22Rv1 (cell line): ENCODE measurements around the gene DENND2C.

Source experiments
- ZFX ChIP-seq: fragments of 450-650 bp; IDR thresholded peaks from 2 replicates; pipeline ENCODE4 v1.6.1; 2017; ENCODE audit warnings: antibody characterized with exemption, borderline replicate concordance
- TF ChIP-seq, protein P1 (sequence below): fragments of 450-650 bp; IDR thresholded peaks from 2 replicates; pipeline ENCODE4 v1.5.1; 2017; ENCODE audit warnings: mild to moderate bottlenecking

DNA sequence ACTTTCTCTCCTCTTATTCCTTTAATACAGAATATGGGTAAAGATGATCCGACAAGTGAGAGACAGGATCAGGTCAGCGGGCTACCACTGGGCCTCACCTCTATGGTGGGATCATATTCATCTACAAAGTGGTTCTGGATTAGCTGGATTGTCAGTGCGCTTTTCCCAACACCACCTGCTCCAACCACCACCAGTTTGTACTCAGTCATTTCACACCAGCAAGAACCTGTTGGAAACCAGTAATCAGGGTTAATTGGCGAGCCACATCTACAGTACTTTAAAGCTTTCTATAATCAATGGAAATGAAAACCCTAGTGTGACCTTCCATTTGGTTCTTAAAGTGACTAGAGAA, 46.1 kb upstream of the DENND2C start:
- TF ChIP-seq, protein P1, sequence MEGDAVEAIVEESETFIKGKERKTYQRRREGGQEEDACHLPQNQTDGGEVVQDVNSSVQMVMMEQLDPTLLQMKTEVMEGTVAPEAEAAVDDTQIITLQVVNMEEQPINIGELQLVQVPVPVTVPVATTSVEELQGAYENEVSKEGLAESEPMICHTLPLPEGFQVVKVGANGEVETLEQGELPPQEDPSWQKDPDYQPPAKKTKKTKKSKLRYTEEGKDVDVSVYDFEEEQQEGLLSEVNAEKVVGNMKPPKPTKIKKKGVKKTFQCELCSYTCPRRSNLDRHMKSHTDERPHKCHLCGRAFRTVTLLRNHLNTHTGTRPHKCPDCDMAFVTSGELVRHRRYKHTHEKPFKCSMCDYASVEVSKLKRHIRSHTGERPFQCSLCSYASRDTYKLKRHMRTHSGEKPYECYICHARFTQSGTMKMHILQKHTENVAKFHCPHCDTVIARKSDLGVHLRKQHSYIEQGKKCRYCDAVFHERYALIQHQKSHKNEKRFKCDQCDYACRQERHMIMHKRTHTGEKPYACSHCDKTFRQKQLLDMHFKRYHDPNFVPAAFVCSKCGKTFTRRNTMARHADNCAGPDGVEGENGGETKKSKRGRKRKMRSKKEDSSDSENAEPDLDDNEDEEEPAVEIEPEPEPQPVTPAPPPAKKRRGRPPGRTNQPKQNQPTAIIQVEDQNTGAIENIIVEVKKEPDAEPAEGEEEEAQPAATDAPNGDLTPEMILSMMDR, result no peak
- TF ChIP-seq ZFX, result no peak
